EL (cell line): ENCODE results near the gene FOXB1.

Experiments used
- DNase-seq: peaks from one replicate; pipeline ENCODE4 v3.0.0-alpha.2; 2016

Gene FOXB1

DNA sequence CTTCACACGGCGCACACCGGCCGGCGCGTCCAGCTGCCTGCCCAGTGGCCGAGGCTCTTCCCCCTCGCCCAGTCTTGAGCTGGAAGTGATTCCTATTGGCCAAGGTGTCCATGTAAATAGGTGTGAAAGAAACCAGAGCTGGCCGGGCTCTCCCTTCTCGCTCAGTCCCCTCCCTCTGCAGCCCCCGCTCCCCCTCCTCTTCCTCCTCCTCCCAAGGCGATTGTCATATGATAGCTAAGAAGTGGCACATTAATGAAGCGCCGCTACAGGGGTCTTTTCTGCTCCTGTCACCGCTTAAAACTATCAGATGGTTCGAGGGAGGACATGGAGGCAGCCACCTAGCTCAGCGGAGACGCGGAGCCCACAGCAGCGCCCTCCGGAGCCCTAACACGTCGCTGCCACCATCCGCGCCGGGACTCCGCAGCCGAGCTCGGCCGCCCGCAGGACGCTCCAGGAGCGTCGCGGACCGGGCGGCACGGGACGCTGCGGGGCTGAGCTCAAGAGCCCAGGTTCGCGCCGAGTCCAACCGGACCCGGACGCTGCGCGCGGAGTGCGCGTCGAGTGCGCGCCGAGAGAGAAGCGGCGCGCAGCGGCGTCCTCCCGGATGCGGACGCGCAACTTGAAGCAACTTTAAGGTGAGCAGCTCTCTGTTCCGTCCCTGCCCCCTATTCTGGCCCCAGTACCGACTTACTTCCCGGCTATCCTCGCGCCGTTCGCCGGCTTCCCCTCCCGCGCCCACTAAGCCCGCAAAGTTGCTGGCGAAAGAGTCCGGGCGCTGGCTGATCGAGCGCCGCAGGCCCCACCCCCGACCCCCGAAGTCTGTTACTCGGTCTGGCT lies at the start of gene FOXB1:
TSS of gene FOXB1 (plus strand) at position 303 of the 837 bp plus-strand sequence. CDS start 653 bp downstream, outside the sequence.
- DNase-seq = no peak

GRCh38 chr15:59958288-59958687 lies 45.8 kb upstream of the FOXB1 start:
- DNase-seq = no peak

GRCh38 chr15:59960318-59960717 lies 43.8 kb upstream of the FOXB1 start:
- DNase-seq = no peak

DNA sequence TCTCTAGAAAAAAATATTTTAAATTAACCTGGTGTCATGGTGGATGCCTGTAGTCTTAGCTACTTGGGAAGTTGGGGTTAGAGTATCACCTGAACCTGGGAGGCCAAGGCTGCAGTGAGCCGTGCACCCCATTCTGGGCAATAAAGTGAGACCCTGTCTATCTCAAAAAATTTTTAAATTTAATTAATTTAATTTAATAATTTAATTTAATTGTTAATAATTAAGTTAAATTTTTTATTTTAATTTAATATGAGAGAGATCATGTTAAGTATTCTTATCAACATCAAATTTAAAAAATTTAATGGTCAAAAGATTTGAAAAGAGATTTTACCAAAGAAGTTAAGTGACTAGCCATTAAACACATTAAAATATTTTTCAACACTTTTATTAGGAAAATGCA lies 40.8 kb upstream of the FOXB1 start:
- DNase-seq = no peak

DNA sequence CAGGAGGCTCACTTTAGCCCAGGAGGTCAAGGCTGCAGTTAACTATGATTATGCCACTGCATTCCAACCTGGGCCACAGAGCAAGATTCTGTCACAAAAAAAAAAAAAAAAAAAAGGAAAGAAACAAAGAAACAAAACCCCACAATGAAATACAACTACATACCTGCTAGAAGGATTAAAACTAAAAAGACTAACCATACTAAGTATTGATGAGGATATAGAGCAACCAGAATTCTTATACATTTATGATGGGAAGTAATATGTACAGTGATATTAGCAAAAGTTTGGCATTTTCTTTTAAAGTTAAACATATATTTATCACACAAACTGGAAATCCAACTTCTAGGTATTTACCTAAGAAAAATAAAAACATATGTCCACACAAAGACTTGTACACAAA lies 40.2 kb upstream of the FOXB1 start:
- DNase-seq = no peak

DNA sequence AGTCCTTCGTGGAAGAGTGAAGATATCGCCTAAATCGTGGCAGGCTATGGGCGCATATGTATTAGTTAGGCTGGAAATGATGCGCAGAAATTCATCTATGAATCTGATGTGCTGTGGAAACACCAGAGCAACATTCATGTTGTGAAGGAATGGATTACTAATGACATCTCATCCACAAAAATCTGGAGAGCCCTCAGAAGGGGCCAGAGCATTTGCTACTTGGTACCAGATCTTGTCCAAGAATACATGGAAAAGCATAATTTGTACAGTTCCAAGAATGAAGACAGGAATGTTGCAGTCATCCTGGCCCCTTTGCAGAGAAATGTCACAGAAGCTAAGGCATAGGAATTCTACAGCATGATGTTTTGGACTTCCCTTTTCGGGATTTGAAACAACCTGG lies 38.4 kb upstream of the FOXB1 start:
- DNase-seq = no peak

DNA sequence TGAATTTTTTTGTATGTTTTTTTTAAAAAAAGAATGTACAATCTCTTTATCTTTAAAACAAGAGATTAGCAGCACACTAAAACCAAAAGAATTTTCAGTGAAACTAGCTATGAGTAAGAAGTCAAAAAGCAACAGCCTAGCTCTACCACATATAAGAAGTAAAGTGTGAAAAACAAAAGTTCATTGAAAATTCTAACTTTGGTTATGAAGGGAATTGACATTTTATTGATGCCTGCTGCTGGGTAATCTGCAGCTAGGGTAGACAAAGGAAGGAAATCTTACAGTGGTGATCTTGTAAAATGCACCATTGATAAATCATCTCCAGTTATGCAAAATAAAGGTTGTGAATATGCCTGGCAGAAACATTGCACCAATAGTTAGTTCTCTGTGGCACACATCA lies 37.8 kb upstream of the FOXB1 start:
- no peak for DNase-seq

DNA sequence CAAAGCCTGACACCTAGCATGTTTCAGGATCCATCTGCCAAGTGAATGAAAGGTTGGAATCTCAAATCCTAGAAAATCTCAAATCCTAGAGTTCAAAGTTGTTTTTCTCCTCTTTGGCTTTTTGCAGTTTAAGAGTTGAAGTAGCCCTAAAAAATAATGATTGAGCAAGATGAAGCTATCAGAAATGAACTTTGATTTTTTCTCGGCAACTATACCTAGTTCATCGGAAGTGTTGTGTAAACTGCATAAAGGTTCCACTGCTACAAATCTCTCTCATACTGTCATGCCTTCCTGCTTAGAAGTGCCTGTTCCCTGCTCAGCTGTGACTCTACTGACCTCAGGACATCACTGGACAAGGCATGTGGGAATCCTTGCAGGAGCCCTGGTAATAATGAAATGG lies 35.8 kb upstream of the FOXB1 start:
- no peak for DNase-seq

DNA sequence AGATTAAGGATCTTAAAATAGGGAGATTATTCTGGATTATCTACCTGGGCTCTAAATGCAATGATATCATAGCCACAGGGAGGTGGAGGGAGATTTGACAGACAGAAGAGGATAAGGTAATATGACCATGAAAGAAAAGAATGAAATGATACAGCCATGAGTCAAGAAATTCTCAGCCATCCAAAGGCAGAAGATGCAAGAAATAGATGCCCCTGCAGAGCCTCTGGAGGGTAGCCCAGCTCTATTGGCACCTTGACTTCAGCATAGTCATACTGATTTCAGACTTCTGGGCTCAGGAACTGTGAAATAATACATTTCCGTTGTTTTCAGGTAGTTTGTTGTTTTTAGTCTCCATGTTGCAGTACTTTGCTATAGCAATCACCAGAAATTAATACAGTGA lies 31.9 kb upstream of the FOXB1 start:
- no peak for DNase-seq

DNA sequence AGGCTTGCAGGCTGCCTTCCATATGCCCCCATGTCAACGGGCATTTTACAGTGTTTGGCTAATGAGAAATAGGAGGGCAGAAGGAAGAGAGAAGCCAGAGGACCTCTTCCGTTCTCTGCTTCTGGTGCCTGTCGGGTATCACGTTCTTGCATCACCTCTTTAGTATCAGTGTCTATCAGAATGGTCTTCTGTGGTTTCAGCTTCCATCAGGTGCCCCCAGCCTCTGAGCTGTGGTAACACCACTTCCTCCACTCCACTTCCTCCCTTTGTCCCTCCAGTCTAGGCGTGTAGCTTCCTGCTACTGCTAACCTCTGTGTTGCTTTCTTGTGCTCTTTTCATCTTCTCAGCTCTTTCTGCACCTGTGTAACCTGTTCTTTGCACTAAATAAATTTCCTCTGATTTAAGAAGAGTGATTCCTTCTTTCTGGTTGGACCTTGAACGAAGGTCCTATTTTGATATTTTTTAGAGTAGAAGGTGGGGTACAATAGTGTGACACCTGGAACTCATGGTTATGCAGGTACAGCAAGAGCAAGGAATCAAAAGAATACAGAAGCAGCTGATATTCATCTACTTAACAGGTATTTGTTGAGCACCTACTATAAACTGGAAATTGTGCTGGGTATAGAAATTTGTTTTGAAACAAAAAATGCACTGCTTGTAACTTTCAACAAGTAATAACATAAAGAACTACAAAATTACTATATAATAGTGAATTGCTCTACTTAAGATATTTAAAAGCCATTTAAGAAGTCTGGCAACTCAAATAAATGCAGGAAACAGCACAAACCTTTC lies 27.4 kb upstream of the FOXB1 start:
- DNase-seq = no peak

DNA sequence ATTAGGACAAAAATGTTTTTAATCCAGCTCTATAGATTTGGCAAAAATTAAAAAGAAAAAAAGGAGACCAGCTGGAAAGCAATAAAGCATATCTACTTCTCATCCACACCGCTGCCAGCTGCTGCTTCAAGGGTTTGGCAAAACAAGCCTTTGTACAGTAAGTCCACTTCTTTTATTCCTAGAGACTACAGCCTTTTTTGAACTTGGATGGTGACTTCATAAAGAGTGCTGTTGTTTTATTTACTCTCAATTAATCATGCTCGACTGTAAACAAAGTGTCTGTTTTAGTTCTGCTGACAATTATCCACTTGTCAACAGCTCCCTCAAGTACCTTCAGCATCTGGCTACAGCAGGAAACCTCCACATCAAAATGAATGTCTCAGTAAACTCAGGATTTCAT lies 12.3 kb upstream of the FOXB1 start:
- no peak for DNase-seq

GRCh38 chr15:59993041-59993750 lies 10.9 kb upstream of the FOXB1 start:
- no peak for DNase-seq

DNA sequence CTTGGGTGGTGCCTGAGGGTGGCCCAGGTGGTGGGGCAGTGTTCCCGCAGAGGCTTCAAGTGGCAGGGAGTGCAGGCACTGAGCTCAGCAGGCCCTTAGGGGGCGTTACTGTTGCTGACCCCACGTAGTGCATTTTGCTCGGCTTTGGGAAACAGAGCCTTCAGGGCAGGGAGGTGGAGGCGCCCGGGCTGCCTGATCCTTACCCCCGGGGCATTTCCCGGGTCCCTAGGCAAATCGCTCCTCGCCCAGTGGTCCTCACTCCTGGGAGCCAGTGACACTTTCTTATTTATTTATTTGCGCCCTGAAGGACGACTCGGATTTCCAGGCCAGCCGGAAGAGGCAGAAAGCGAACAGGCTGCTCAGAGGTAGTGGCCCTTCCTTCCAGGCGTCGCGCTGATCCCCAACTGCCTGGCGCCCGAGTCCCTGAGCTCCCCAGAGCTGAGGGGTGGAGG lies 10.1 kb upstream of the FOXB1 start:
- no peak for DNase-seq

- DNase-seq = no peak
These were observed 9.6 kb upstream of the FOXB1 start for GRCh38 chr15:59994526-59994887.

DNA sequence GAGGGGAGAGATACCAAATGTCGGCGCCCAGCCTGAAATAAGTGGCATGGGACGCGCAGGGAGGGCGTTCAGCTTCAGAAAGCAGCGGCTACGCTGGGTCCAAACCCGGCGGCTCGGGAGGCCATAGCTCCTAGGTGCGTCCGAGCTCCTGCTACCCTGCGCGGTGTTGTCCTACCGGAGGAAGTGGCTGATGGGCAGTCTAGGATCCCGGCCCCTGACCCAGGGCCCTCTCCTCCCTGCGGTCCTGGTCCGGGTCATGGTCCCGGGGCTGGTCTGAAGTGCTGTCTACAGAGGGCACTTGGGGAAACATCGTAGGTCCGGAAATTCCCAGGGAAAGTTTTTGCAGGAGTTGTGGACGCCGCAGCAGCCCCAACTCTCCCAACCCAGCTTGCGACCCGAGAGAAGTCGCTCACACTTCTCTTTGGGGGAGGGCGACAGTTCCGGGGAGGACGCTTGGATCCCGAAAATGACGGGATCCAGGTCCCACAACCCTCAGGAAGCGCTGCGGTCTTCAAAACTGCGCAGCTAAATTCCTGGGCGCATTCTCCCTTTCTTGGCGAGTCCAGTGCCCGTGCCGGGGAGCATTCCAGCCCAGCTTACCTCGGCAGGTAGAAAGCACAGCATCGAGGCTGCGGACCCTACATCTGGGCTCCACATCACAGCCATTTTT lies 9.1 kb upstream of the FOXB1 start:
- DNase-seq = no peak

DNA sequence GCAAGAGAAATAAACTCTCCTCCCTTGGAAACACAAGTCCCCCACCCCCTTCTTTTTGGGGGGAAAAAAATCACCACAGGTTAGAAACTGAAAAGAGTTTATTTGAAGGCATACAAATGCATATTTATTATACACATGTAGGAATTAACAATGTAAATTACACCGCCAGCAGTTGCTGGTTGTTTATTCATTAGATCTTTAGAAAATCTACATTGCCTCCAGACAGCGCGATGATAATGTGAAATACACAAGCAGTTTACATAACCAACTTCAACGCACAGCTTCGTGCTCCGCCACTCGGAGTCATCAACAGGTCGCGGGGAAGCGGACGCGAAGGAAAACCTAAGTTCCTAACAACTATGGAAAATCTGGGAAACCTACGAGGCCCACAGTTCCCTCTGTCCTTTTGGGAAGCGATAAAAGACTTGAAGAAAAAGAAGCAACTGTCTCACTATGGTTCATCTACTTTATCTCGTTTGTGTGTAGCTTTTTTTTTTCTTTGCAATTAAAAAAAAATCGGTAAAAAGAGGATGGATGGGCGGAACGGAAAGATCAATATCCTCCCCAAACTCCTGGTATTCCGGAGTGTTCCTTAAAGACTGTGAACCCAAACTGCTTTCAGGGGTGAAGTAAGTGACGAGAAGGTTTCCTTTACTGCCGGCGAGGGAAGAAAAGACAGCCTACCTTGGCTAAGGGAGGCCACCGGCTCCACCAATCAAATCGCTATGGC lies 8.4 kb upstream of the FOXB1 start:
- DNase-seq = no peak

DNA sequence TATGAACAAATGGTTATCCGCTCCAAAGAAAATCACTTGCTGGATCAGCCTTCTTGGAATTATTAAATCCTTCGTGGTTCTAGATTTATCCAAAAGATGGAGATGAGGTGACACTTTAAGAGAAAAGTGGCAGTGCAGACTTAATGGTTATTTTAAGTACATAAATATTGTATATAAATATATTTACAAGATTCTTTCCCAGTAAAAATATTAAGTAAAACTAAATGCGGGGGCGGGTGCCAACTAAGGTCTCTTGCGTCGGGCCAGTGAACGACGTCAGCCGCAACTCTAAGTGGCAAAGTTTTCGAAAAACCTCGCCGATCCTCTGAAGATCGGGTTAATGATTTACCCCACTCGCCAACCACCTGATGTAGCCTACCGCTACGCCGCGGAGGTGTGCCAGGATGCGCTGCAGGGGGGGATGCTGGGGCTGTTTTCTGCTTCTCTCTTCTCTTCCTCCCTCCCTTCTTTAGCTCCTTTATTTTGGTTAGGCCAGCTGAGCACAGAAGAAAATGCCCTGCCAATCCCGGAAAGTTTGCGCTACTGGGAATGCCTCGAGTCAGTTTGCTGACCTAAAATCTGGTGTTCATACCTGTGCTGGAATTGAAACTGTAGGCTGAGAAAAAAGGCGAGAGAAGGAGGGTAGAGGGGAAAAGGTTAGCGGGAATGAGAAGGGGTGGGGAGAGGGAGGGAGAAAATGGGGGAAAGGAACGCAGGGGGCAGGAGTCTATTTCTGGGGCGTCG lies 7.6 kb upstream of the FOXB1 start:
- DNase-seq = no peak

- no peak for DNase-seq
These were observed 6.9 kb upstream of the FOXB1 start for GRCh38 chr15:59997070-59997701.

DNA sequence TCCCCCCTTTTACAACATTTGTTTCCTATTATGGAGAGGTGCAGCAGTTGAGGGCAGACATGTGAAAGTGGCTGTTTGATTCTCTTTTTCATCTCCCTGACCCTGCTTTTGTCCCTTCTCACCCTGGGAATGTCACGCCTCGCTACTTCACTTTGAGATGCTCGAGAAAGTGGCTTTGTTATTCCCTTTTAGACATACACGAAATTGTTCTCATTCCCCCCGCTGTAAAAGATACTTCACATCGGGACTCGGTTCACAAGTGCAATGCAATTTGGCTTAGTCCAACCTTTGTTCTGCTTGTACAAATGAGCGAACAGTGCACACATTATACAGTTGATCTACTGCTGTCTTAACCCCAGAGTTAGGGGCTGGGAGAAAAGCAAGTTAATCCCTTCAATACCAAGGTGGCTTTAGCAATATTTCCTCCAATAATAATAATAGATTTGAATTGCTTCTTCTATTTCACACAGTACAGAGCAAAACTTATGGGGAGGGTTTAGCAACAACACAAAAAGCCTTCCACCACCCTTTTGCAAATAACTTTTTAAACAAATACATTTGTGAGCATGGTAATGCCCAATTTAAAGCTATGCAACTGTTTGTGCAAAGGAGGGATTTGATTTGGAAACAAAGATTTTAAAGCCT lies 5.7 kb upstream of the FOXB1 start:
- DNase-seq = no peak

DNA sequence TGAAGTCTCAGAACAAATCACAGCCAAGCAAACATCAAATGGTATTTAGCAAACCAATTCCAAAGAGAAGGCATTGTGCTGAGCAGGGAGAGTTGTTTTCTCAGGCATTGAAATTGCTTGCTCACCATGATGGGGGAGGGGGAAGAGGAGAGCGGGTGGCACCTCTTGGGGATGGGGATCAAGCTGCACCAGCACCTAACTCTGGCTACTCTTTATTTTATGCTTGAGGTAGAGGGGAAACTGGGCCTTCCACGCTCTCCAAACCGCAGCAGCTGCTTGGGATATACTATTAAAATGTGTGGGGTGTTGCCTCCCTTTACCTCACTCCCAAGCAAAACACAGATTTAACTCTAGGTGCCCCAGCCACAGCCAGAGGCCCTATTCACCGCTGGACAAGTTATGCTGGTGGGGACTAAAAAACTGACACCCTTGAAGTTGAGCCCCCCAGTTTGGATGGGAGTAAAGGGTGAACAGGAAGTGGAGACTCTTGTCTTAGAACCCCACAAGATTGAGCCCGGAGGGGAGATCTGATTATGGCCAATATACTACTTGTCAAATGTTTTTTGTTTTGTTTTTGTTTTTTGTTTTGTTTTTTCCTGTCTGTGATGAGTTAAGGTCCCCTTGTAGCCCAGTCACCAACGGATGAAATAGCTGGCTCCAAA lies 5.0 kb upstream of the FOXB1 start:
- no peak for DNase-seq
